RWPE1 (cell line): ENCODE data around the gene DRAXIN.
A peak's percentile ranks its signal among the peaks of the same experiment; 100 is the strongest.

Experiments used
- CTCF ChIA-PET: fragments of 350-600 bp; sonication (Branson Sonifier 250); formaldehyde crosslinking; extraction: SDS; loops from one replicate; lab custom pipeline; 2021; lab: Yijun Ruan, JAX
- POLR2A ChIA-PET: fragments of 400-600 bp; formaldehyde crosslinking; extraction: SDS; loops from one replicate; lab custom pipeline; 2020; ENCODE audit warnings: antibody characterized with exemption; ENCODE audit not compliant: low non-redundant PET; lab: Yijun Ruan, JAX
- DNase-seq: peaks from one replicate; pipeline ENCODE4 v3.0.0; 2012; ENCODE audit warnings: low spot score
- H3K27ac ChIP-seq: fragments of 450-650 bp; 2 replicates; pipeline ENCODE4 v1.5.1; 2017
- TF ChIP-seq, protein P1 (sequence below): fragments of 450-650 bp; conservative IDR thresholded peaks from 2 replicates; pipeline ENCODE4 v1.5.1; 2017; ENCODE audit warnings: low read depth, mild to moderate bottlenecking

Gene DRAXIN

GRCh38 chr1:11673089-11673769, 18.3 kb upstream of the DRAXIN start:
- no peak overlapping the region for H3K27ac ChIP-seq
- TF ChIP-seq, protein P1, sequence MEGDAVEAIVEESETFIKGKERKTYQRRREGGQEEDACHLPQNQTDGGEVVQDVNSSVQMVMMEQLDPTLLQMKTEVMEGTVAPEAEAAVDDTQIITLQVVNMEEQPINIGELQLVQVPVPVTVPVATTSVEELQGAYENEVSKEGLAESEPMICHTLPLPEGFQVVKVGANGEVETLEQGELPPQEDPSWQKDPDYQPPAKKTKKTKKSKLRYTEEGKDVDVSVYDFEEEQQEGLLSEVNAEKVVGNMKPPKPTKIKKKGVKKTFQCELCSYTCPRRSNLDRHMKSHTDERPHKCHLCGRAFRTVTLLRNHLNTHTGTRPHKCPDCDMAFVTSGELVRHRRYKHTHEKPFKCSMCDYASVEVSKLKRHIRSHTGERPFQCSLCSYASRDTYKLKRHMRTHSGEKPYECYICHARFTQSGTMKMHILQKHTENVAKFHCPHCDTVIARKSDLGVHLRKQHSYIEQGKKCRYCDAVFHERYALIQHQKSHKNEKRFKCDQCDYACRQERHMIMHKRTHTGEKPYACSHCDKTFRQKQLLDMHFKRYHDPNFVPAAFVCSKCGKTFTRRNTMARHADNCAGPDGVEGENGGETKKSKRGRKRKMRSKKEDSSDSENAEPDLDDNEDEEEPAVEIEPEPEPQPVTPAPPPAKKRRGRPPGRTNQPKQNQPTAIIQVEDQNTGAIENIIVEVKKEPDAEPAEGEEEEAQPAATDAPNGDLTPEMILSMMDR = no peak
- ChIA-PET CTCF (interaction anchor here (0.6 to 1.7 kb wide), 4 partner anchors 9 to 451 kb away, joined by 3 to 5 read pairs (median 4); partner anchors contain the start of gene FBXO6), POLR2A (interaction anchor here (0.6 to 1.5 kb wide), 2 partner anchors 9 to 294 kb away, joined by 3 read pairs; partner anchors contain the start of gene FBXO6)
- no peak for DNase-seq

DNA sequence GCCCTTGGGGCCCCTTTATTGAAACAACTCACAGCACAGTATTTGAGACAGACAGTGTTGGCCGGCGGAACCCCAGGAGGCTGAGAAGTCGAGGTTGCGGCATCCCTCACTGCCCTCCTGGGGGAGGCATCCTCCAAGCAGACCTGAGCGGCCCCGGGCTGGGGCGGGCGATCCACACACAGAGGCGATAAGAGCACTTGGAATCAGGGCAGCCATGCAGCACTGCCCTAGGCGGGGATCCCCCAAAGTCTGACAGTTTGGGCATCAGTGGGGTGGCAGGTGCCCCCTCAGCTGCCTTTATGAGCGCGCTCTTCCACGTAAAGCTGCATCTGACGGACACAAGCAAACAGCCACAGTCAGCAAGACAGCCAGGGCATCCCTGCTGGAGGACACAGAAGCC, 17.0 kb upstream of the DRAXIN start:
- TF ChIP-seq, protein P1 = no peak
- ChIA-PET POLR2A (no interaction called here), CTCF (interaction anchor here (0.6 to 2.2 kb wide), 2 partner anchors 11 to 358 kb away, joined by 3 to 6 read pairs; partner anchors contain the start of gene FBXO6)
- no peak for DNase-seq
- H3K27ac ChIP-seq = no peak overlapping the region

- DNase-seq = no peak
- POLR2A ChIA-PET = interaction anchor here (0.5 kb wide), 1 partner anchor 37 kb away, joined by 3 read pairs; no protein-coding TSS in a partner anchor
- CTCF ChIA-PET = interaction anchor here (0.6 to 2.2 kb wide), 2 partner anchors 12 to 68 kb away, joined by 4 to 6 read pairs; partner anchors contain the start of gene FBXO6
- no peak overlapping the region for H3K27ac ChIP-seq
- TF ChIP-seq, protein P1 = no peak
These were observed 16.2 kb upstream of the DRAXIN start for GRCh38 chr1:11675325-11675724.

DNA sequence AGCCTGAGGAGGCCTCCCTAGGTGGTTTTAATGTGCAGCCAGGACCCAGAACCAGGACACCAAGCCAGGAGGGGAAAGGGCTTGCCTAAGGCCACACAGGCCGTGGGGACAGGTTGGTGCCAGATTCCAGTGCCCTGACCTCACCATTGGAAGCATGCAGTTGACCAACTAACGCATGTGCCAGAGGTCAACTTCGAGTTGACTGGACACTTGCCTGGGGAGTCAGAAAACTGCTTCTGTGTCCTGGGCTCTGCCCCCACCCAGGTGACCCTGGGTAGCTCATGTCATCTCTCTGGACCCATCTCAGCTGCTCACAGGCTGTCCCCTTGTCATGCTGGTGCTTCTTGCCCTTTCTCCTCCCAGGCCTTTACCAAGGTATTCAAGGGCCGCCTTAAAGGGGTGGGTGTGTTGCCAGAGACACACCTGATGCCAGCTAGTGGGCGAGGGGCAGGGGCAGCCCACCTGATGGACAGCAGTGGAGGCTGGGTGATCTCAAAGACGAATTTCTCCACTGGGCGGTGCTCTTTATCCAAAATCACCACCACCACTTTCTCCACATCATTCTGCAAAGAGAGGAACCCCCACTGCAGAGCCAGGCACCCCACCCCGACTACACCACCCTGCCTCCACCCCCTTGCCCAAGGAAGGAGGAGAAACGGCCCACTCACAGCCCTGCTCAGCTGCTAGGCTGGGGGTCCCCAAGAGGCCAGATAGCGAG, 15.0 kb upstream of the DRAXIN start:
- H3K27ac ChIP-seq = no peak overlapping the region
- CTCF ChIA-PET = interaction anchor here (0.7 to 2.2 kb wide), 2 partner anchors 13 to 60 kb away, joined by 6 read pairs; partner anchors contain the start of gene FBXO6
- no peak for DNase-seq
- TF ChIP-seq, protein P1 = no peak
- POLR2A ChIA-PET = interaction anchor here (1.0 kb wide), 1 partner anchor 13 kb away, joined by 3 read pairs; the partner anchor contains the start of gene FBXO6

DNA sequence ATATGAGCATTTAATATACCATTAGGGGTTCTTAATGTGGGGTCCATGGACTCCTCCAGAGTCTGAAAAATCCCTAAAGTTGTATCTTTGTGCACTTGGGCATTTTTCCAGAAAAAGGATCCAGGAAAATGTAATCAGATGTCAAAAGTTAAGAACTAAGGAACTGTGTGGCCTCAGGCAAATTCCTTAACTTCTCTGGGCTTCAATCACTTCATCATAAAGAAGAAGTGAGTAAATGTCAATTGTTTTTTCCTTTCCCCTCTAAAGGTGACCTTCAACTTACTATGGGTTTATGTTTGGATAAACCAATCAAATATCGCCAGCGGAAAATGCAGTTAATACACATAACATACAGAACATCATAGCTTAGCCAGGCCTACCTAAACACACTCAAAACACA, 13.1 kb upstream of the DRAXIN start:
- TF ChIP-seq, protein P1 = no peak
- ChIA-PET CTCF (no interaction called here), POLR2A (interaction anchor here (0.6 kb wide), 1 partner anchor 8 kb away, joined by 3 read pairs; no protein-coding TSS in a partner anchor)
- no peak overlapping the region for H3K27ac ChIP-seq
- no peak for DNase-seq

DNA sequence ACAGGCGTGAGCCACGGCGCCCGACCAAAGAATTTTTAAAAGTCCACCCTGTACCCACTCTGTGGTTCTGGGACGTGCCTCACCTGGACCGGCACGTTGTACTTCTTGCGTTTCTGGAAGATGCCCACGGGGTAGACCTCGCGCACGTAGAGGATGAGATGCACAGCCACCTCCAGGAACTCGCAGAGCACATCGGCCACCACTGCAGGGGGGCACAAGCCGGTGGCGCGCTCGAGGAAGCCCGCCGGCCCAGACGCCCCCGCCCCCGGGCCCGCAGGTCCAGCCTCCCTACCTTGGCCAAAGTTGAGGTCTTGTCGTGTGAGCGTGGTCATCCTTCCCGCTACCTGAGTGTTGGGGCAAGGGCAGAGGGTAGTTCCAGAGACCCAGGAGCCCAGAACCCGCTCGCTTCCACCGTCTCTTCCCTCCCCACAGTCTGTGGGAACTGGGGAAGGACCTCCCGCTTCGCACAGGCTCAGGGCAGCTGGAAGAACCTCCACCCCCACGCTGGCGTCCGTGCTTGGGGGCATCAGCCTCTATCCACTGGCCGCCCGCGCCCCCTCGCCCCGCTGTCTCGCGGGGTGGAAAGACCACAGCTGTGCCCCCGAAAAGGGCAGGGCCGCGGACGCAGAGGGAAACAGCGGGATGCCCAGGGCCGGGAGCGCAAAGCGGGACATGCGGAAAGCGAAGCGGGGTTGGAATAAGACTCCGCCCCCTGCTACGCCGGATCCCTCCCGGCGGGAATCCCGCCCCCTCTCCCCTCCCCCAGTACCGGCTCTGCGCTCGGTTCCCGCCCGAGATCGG, 11.0 kb upstream of the DRAXIN start:
- H3K27ac ChIP-seq = peak overlapping the region; percentile 91
- CTCF ChIA-PET = interaction anchor here (0.8 kb wide), 1 partner anchor 350 kb away, joined by 3 read pairs; no protein-coding TSS in a partner anchor
- POLR2A ChIA-PET = interaction anchor here (0.6 kb wide), 1 partner anchor 40 kb away, joined by 3 read pairs; no protein-coding TSS in a partner anchor
- DNase-seq = no peak
- TF ChIP-seq, protein P1 = no peak
